PC-9 (cell line): ENCODE data around the gene SPRYD3. TPM values are rescaled to one million over a fixed set of nuclear protein-coding genes. Genes with fewer than 3 reads are reported as not detected.

Source experiments
- BruUV-seq: library from RNA; stranded (reverse); fragments of 400-500 nt; replicated peaks from 2 replicates; lab custom pipeline; 2021; lab: Mats Ljungman, UMichigan
- CTCF ChIA-PET: fragments of 300-600 bp; sonication (Branson Sonifier 250); formaldehyde crosslinking; loops from one replicate; lab custom pipeline; 2022; ENCODE audit warnings: antibody characterized with exemption; lab: Charles Lee
- POLR2A ChIA-PET: fragments of 300-600 bp; sonication (Branson Sonifier 250); formaldehyde crosslinking; loops from one replicate; lab custom pipeline; 2022; ENCODE audit warnings: antibody characterized with exemption; ENCODE audit not compliant: unreplicated experiment; lab: Charles Lee
- DNase-seq, 2 experiments: peaks; one replicate each; pipeline versions ENCODE4 v3.0.0 to v3.0.0-alpha.2; 2015 to 2022; ENCODE audit warnings: mixed read lengths in 1 of 2
- H2AFZ ChIP-seq: fragments of 200-600 bp; sonication (generic); 2 replicates; pipeline ENCODE4 v1.8.1; 2017; ENCODE audit warnings: antibody characterized with exemption
- H3F3A ChIP-seq: fragments of 200-600 bp; sonication (generic); 2 replicates; pipeline ENCODE4 v1.8.1; 2017; ENCODE audit warnings: antibody characterized with exemption, mild to moderate bottlenecking, low read depth; ENCODE audit not compliant: insufficient read depth
- H3K27ac ChIP-seq: fragments of 200-600 bp; sonication (generic); 2 replicates; pipeline ENCODE4 v1.6.1; 2016; ENCODE audit warnings: mixed run types
- H3K27me3 ChIP-seq: fragments of 200-600 bp; sonication (generic); 2 replicates; pipeline ENCODE4 v1.6.1; 2016; ENCODE audit warnings: low read depth, mixed run types; ENCODE audit not compliant: insufficient read depth
- H3K36me3 ChIP-seq: fragments of 200-600 bp; sonication (generic); 2 replicates; pipeline ENCODE4 v1.6.1; 2016; ENCODE audit warnings: low read depth, mixed run types
- H3K4me1 ChIP-seq: fragments of 200-600 bp; sonication (generic); replicated peaks from 2 replicates; pipeline ENCODE4 v1.6.1; 2016; ENCODE audit warnings: mixed run types; ENCODE audit not compliant: insufficient read depth
- H3K4me2 ChIP-seq: fragments of 200-600 bp; sonication (generic); 2 replicates; pipeline ENCODE4 v1.6.1; 2017; ENCODE audit warnings: mixed run types
- H3K4me3 ChIP-seq: fragments of 200-600 bp; sonication (generic); 2 replicates; pipeline ENCODE4 v1.6.1; 2016; ENCODE audit warnings: mixed run types
- H3K79me2 ChIP-seq: fragments of 200-600 bp; sonication (generic); 2 replicates; pipeline ENCODE4 v1.6.1; 2017; ENCODE audit warnings: low read depth, mixed run types
- H3K9me2 ChIP-seq: fragments of 200-600 bp; sonication (generic); 2 replicates; pipeline ENCODE4 v1.8.1; 2017; ENCODE audit warnings: mild to moderate bottlenecking; ENCODE audit not compliant: insufficient read depth
- H3K9me3 ChIP-seq: fragments of 200-600 bp; sonication (generic); 2 replicates; pipeline ENCODE4 v1.8.1; 2016; ENCODE audit warnings: low read depth; ENCODE audit not compliant: insufficient read depth
- H4K20me1 ChIP-seq: fragments of 200-600 bp; sonication (generic); 2 replicates; pipeline ENCODE4 v1.8.1; 2017; ENCODE audit not compliant: insufficient read depth
- CTCF ChIP-seq: fragments of 200-600 bp; sonication (generic); conservative IDR thresholded peaks from 2 replicates; pipeline ENCODE4 v1.6.1; 2017; ENCODE audit warnings: mixed run types, antibody characterized with exemption, mild to moderate bottlenecking, moderate library complexity
- EZH2 ChIP-seq: fragments of 200-600 bp; sonication (generic); IDR thresholded peaks from 2 replicates; pipeline ENCODE4 v1.8.0; 2017; ENCODE audit warnings: antibody characterized with exemption, low read depth
- intact Hi-C: fragments of 100-400 bp; cut with micrococcal nuclease; formaldehyde crosslinking; loops from one replicate; pipeline ENCODE4 v1.10.0; 2022; ENCODE audit not compliant: unreplicated experiment
- total RNA-seq: library from RNA; stranded (reverse); gene quantifications from 2 replicates; pipeline ENCODE4 v1.2.3, GENCODE V29; 2021

SPRYD3 gene
- total RNA-seq, 1 experiment from 2014 or later = 17.2 TPM

- no peak within 1 kb of the TSS for H3K27ac ChIP-seq
- H3K4me3 ChIP-seq = no peak within 1 kb of the TSS
- H3K4me2 ChIP-seq = no peak within 1 kb of the TSS
- ChIA-PET POLR2A (no interaction called here), CTCF (no interaction called here)
- peaks cover 36% of the 10 kb centered on the region for H3K4me1 ChIP-seq
- no peaks in the 10 kb centered on the region for H3K36me3 ChIP-seq
- no peaks in the 10 kb centered on the region for H3K9me2 ChIP-seq
- TF ChIP-seq EZH2 (no peak), CTCF (no peak)
- peaks cover 12% of the 10 kb centered on the region for H3K79me2 ChIP-seq
- DNase-seq = peak in 1 of 2 experiments; percentile 44
- peaks cover 57% of the 10 kb centered on the region for H3F3A ChIP-seq
- BruUV-seq = no TSS peak
- no peaks in the 10 kb centered on the region for H3K9me3 ChIP-seq
- H3K27me3 ChIP-seq = no peaks in the 10 kb centered on the region
- no peak within 1 kb of the TSS for H2AFZ ChIP-seq
- intact Hi-C loops = loop anchor here (2.0 to 5.0 kb wide), 3 partner anchors 29 to 248 kb away; partner anchors contain the start of genes EIF4B, MYG1, PFDN5 and SPRYD3
- H4K20me1 ChIP-seq = peaks cover 10% of the 10 kb centered on the region; the same call in 1 of the 2 replicates
Measured at GRCh38 chr12:53049571-53050318, 29.4 kb downstream of the SPRYD3 start, which contains the start of gene TNS2. Gene TNS2 (plus strand): TSS chr12:53050065. CDS start chr12:53050186, 121 bp downstream.

GRCh38 chr12:53048780-53049401 lies 30.3 kb downstream of the SPRYD3 start:
- no TSS peak for BruUV-seq
- peaks cover 12% of the 10 kb centered on the region for H3K79me2 ChIP-seq
- H3K27ac ChIP-seq = no peak overlapping the region
- no peaks in the 10 kb centered on the region for H3K36me3 ChIP-seq
- no peaks in the 10 kb centered on the region for H3K9me2 ChIP-seq
- POLR2A ChIA-PET = no interaction called here
- TF ChIP-seq CTCF (no peak; the same call in 1 of the 2 replicates), EZH2 (no peak)
- intact Hi-C loops = loop anchor here (2.0 to 5.0 kb wide), 2 partner anchors 30 to 42 kb away; partner anchors contain the start of genes EIF4B and SPRYD3
- H2AFZ ChIP-seq = no peak overlapping the region
- H3K4me2 ChIP-seq = no peak overlapping the region
- H3K27me3 ChIP-seq = no peaks in the 10 kb centered on the region
- no peak for DNase-seq
- H3K4me3 ChIP-seq = no peak overlapping the region
- peaks cover 10% of the 10 kb centered on the region; the same call in 1 of the 2 replicates for H4K20me1 ChIP-seq
- CTCF ChIA-PET = interaction anchor here (1.0 to 2.0 kb wide), 3 partner anchors 13 to 164 kb away, joined by 5 to 14 read pairs (median 6); no protein-coding TSS in a partner anchor
- H3K9me3 ChIP-seq = no peaks in the 10 kb centered on the region
- H3K4me1 ChIP-seq = peaks cover 36% of the 10 kb centered on the region
- peaks cover 52% of the 10 kb centered on the region for H3F3A ChIP-seq

GRCh38 chr12:53048033-53048779 lies 31.0 kb downstream of the SPRYD3 start:
- Histone ChIP-seq H2AFZ (no peak overlapping the region), H3K4me2 (no peak overlapping the region)
- no peak for TF ChIP-seq EZH2
- TF ChIP-seq CTCF = no peak; the same call in 1 of the 2 replicates

More at GRCh38 chr12:53048033-53048779, 31.0 kb downstream of the SPRYD3 start:
- intact Hi-C loops = loop anchor here (2.0 to 5.0 kb wide), 2 partner anchors 31 to 41 kb away; partner anchors contain the start of genes EIF4B and SPRYD3
- H3K27me3 ChIP-seq = no peaks in the 10 kb centered on the region
- ChIA-PET POLR2A (interaction anchor here (0.5 to 1.1 kb wide), 7 partner anchors 13 to 1153 kb away, joined by 3 to 26 read pairs (median 3); partner anchors contain the start of gene SPRYD3), CTCF (interaction anchor here (1.0 to 2.0 kb wide), 4 partner anchors 13 to 373 kb away, joined by 4 to 14 read pairs (median 6); no protein-coding TSS in a partner anchor)
- BruUV-seq = TSS peak; percentile 29
- no peaks in the 10 kb centered on the region for H3K36me3 ChIP-seq
- peaks cover 10% of the 10 kb centered on the region; the same call in 1 of the 2 replicates for H4K20me1 ChIP-seq
- no peaks in the 10 kb centered on the region for H3K9me2 ChIP-seq
- peak in 1 of 2 experiments; percentile 70 for DNase-seq
- peaks cover 11% of the 10 kb centered on the region for H3K79me2 ChIP-seq
- H3K4me3 ChIP-seq = no peak overlapping the region
- no peaks in the 10 kb centered on the region for H3K9me3 ChIP-seq
- peak overlapping the region; percentile 36 for H3K27ac ChIP-seq
- peaks cover 54% of the 10 kb centered on the region for H3F3A ChIP-seq
- H3K4me1 ChIP-seq = peaks cover 32% of the 10 kb centered on the region
